ENCODE results near the gene TMEM219. TPM values are rescaled to one million over a fixed set of nuclear protein-coding genes. Genes with fewer than 3 reads are reported as not detected.

Gene TMEM219
- total RNA-seq, 1 experiment from 2014 or later: 69.6 TPM

GRCh38 chr16:30006659-30007377 lies 44.9 kb downstream of the TMEM219 start:
- TF ChIP-seq NR3C1 (CRISPR knock-in tag; conservative IDR thresholded peaks at IDR 0.05; ENCODE audit: low read depth) (no peak), ZNF281 (CRISPR knock-in tag; IDR thresholded peaks at IDR 0.05) (no peak), GRHL2 (CRISPR knock-in tag; IDR thresholded peaks at IDR 0.05; ENCODE audit: insufficient replicate concordance, severe bottlenecking) (no peak), MXD4 (CRISPR knock-in tag; IDR thresholded peaks at IDR 0.05; ENCODE audit: borderline replicate concordance) (no peak), NFE2L1 (CRISPR knock-in tag; IDR thresholded peaks at IDR 0.05) (no peak), NR1H2 (CRISPR knock-in tag; IDR thresholded peaks at IDR 0.05) (no peak), PREB (CRISPR knock-in tag; IDR thresholded peaks at IDR 0.05; ENCODE audit: borderline replicate concordance) (no peak), NFATC4 (CRISPR knock-in tag; IDR thresholded peaks at IDR 0.05) (no peak), ZNF671 (CRISPR knock-in tag; IDR thresholded peaks at IDR 0.05) (no peak), ZNF219 (CRISPR knock-in tag; IDR thresholded peaks at IDR 0.05; ENCODE audit: borderline replicate concordance) (no peak), HMGXB4 (CRISPR knock-in tag; IDR thresholded peaks at IDR 0.05) (no peak), ZNF232 (CRISPR knock-in tag; IDR thresholded peaks at IDR 0.05) (no peak), STAT6 (CRISPR knock-in tag; conservative IDR thresholded peaks at IDR 0.05; ENCODE audit: low read depth) (no peak), ATF6 (CRISPR knock-in tag; IDR thresholded peaks at IDR 0.05) (no peak), PRRX2 (CRISPR knock-in tag; IDR thresholded peaks at IDR 0.05) (no peak), EMX1 (CRISPR knock-in tag; IDR thresholded peaks at IDR 0.05) (no peak)
- CTCF ChIA-PET: interaction anchor here (0.6 to 1.5 kb wide), 5 partner anchors 25 to 217 kb away, joined by 3 to 10 read pairs (median 5); partner anchors contain the start of gene KIF22
- Mint-ChIP-seq H3K36me3 (peaks cover 8% of the 10 kb centered on the region), H3K4me3 (no peak overlapping the region), H3K4me1 (peaks cover 16% of the 10 kb centered on the region), H3K9me3 (no peaks in the 10 kb centered on the region), H3K27ac (peak overlapping the region; percentile 70; the same call in 1 of the 2 replicates), H3K27me3 (ENCODE audit: low read depth) (peaks cover 15% of the 10 kb centered on the region)
- POLR2A ChIA-PET: no interaction called here
- ATAC-seq (no peak), DNase-seq (ENCODE audit: low spot score) (no peak)
